ENCODE data around the gene TRIO.

The TRIO gene

GRCh38 chr5:14491015-14491915 is 348.1 kb downstream of the TRIO start:
- Histone ChIP-seq H3K36me3 (ENCODE audit: control insufficient read depth in 2 of 2, insufficient read depth in 1 of 2, low read length in 2 of 2) (peaks cover 28 to 75% of the 10 kb centered on the region in 2 experiments), H3K27ac (ENCODE audit: extremely low read depth, low read depth, low read length) (no peak overlapping the region), H3K9me3 (ENCODE audit: control insufficient read depth, insufficient read depth, low read depth, low read length) (no peaks in the 10 kb centered on the region), H3K4me3 (ENCODE audit: low read depth, low read length) (no peak overlapping the region), H3K4me1 (ENCODE audit: control insufficient read depth, insufficient read depth, low read length) (no peaks in the 10 kb centered on the region)
- ChIA-PET POLR2A (no interaction called here), CTCF (interaction anchor here (0.6 to 1.1 kb wide), 2 partner anchors 31 to 63 kb away, joined by 3 to 4 read pairs; no protein-coding TSS in a partner anchor)
- TF ChIP-seq ZNF146 (tag by site-specific recombination; IDR thresholded peaks at IDR 0.05) (no peak), MZF1 (tag by site-specific recombination; IDR thresholded peaks at IDR 0.05; ENCODE audit: borderline replicate concordance) (no peak), SALL2 (tag by site-specific recombination; IDR thresholded peaks at IDR 0.05; ENCODE audit: borderline replicate concordance) (no peak), ZNF302 (tag by site-specific recombination; IDR thresholded peaks at IDR 0.05; ENCODE audit: low read depth) (no peak), PATZ1 (tag by site-specific recombination; IDR thresholded peaks at IDR 0.05) (no peak), ZNF121 (tag by site-specific recombination; IDR thresholded peaks at IDR 0.05) (no peak), ZNF350 (tag by site-specific recombination; IDR thresholded peaks at IDR 0.05) (no peak), ZNF18 (tag by site-specific recombination; IDR thresholded peaks at IDR 0.05) (no peak), ZNF223 (tag by site-specific recombination; IDR thresholded peaks at IDR 0.05) (no peak), KLF8 (tag by site-specific recombination; IDR thresholded peaks at IDR 0.05) (no peak), BCL11B (tag by site-specific recombination; IDR thresholded peaks at IDR 0.05; ENCODE audit: low read depth) (no peak), ZBTB7A (tag by site-specific recombination; IDR thresholded peaks at IDR 0.05; ENCODE audit: low read depth) (no peak), ZNF654 (tag by site-specific recombination; IDR thresholded peaks at IDR 0.05; ENCODE audit: low read depth) (no peak)

- ChIA-PET POLR2A (no interaction called here), CTCF (no interaction called here)
- Histone ChIP-seq H3K4me3 (ENCODE audit: low read depth, low read length) (no peak overlapping the region), H3K36me3 (ENCODE audit: control insufficient read depth in 2 of 2, insufficient read depth in 1 of 2, low read length in 2 of 2) (peaks cover 31 to 78% of the 10 kb centered on the region in 2 experiments), H3K9me3 (ENCODE audit: control insufficient read depth, insufficient read depth, low read depth, low read length) (no peaks in the 10 kb centered on the region), H3K27ac (ENCODE audit: extremely low read depth, low read depth, low read length) (no peak overlapping the region), H3K4me1 (ENCODE audit: control insufficient read depth, insufficient read depth, low read length) (no peaks in the 10 kb centered on the region)
- TF ChIP-seq ZNF174 (tag by site-specific recombination; IDR thresholded peaks at IDR 0.05) (no peak), ZBTB20 (tag by site-specific recombination; IDR thresholded peaks at IDR 0.05) (no peak), GFI1B (tag by site-specific recombination; IDR thresholded peaks at IDR 0.05) (no peak), REST (tag by site-specific recombination; IDR thresholded peaks at IDR 0.05) (no peak), PATZ1 (tag by site-specific recombination; IDR thresholded peaks at IDR 0.05) (no peak), ZNF112 (tag by site-specific recombination; IDR thresholded peaks at IDR 0.05) (no peak), ZNF654 (tag by site-specific recombination; IDR thresholded peaks at IDR 0.05; ENCODE audit: low read depth) (no peak), ATF2 (tag by site-specific recombination; IDR thresholded peaks at IDR 0.05; ENCODE audit: low read depth) (no peak), ZFP41 (tag by site-specific recombination; IDR thresholded peaks at IDR 0.05; ENCODE audit: borderline replicate concordance) (no peak), ZNF623 (tag by site-specific recombination; IDR thresholded peaks at IDR 0.05) (no peak)
Observed at GRCh38 chr5:14492331-14492964, 349.3 kb downstream of the TRIO start.
